GM12878 (cell line): Measurements from ENCODE around the gene P3H2. TPM values are rescaled to one million over a fixed set of nuclear protein-coding genes. Genes with fewer than 3 reads are reported as not detected.

Experiments used
- ATAC-seq: fragments of 200-7000 bp; cut with Tn5 transposase; 3 replicates; pipeline ENCODE4 v1.9.1; 2020; ENCODE audit warnings: mild to moderate bottlenecking, moderate library complexity
- BruUV-seq: library from RNA; stranded (reverse); fragments of 400-500 nt; replicated peaks from 2 replicates; lab custom pipeline; 2021; lab: Mats Ljungman, UMichigan
- CTCF ChIA-PET: fragments of 300-600 bp; sonication (Branson Sonifier 250); formaldehyde crosslinking; extraction: SDS; loops from one replicate; lab custom pipeline; 2021; ENCODE audit warnings: inconsistent platforms; lab: Yijun Ruan, JAX
- POLR2A ChIA-PET: fragments of 350-600 bp; formaldehyde crosslinking; extraction: SDS; loops from one replicate; lab custom pipeline; 2021; ENCODE audit warnings: inconsistent platforms; lab: Charles Lee
- RAD21 ChIA-PET: fragments of 300-600 bp; sonication (Branson Sonifier 250); formaldehyde crosslinking; loops from one replicate; lab custom pipeline; 2023; ENCODE audit warnings: antibody characterized with exemption; ENCODE audit not compliant: unreplicated experiment; lab: Charles Lee
- SMC1A ChIA-PET: fragments of 300-600 bp; sonication (Branson Sonifier 250); formaldehyde crosslinking; loops from one replicate; lab custom pipeline; 2023; ENCODE audit not compliant: unreplicated experiment, uncharacterized antibody; lab: Charles Lee
- DNase-seq: peaks from one replicate; pipeline ENCODE4 v3.0.0-alpha.2; 2011; ENCODE audit warnings: low read depth, low spot score
- FAIRE-seq: peaks from 3 replicates; lab custom pipeline; 2011; peaks lifted over from hg19 to GRCh38; lab: Jason Lieb, UNC
- H2AFZ ChIP-seq: 2 replicates; pipeline ENCODE4 v1.6.0; 2011; ENCODE audit warnings: low read depth, low read length, control low read depth; ENCODE audit not compliant: control insufficient read depth
- H3K27ac ChIP-seq: 2 replicates; pipeline ENCODE4 v1.5.1; 2011; ENCODE audit warnings: control low read depth; ENCODE audit not compliant: control insufficient read depth, insufficient read depth
- H3K27me3 ChIP-seq, 2 experiments: replicated peaks in 1 of 2; 2 replicates each; pipeline versions ENCODE4 v1.6.0 to v1.6.1; 2011; ENCODE audit warnings: low read length in 1 of 2; ENCODE audit not compliant: control insufficient read depth in 2 of 2, insufficient read depth in 2 of 2
- H3K36me3 ChIP-seq, 2 experiments: 2 replicates each; pipeline ENCODE4 v1.5.1; 2011; ENCODE audit warnings: low read length in 1 of 2; ENCODE audit not compliant: control insufficient read depth in 2 of 2, insufficient read depth in 2 of 2
- H3K4me1 ChIP-seq: 2 replicates; pipeline ENCODE4 v1.6.1; 2011; ENCODE audit warnings: mild to moderate bottlenecking, low read length, moderate library complexity, mixed read lengths; ENCODE audit not compliant: control insufficient read depth, insufficient read depth
- H3K4me2 ChIP-seq: 2 replicates; pipeline ENCODE4 v1.6.0; 2011; ENCODE audit warnings: control low read depth; ENCODE audit not compliant: control insufficient read depth, insufficient read depth
- H3K4me3 ChIP-seq: fragments of 200-600 bp; sonication (generic); 2 replicates; pipeline ENCODE4 v1.5.1; 2016
- H3K79me2 ChIP-seq: 2 replicates; pipeline ENCODE4 v1.6.0; 2011; ENCODE audit warnings: low read length; ENCODE audit not compliant: control insufficient read depth, insufficient read depth
- H3K9ac ChIP-seq: 2 replicates; pipeline ENCODE4 v1.8.0; 2011; ENCODE audit warnings: low read length, control low read depth, mixed read lengths; ENCODE audit not compliant: control insufficient read depth, insufficient read depth
- H3K9me3 ChIP-seq: replicated peaks from 3 replicates; pipeline ENCODE4 v1.5.1; 2011; ENCODE audit warnings: mild to moderate bottlenecking, low read length; ENCODE audit not compliant: control insufficient read depth, insufficient read depth
- H4K20me1 ChIP-seq: 2 replicates; pipeline ENCODE4 v1.6.0; 2011; ENCODE audit not compliant: control insufficient read depth, insufficient read depth
- NFYB ChIP-seq: IDR thresholded peaks from 2 replicates; pipeline ENCODE4 v1.6.1; 2011; ENCODE audit warnings: low read depth, mild to moderate bottlenecking, low read length, improper control_type of control experiment, moderate library complexity; ENCODE audit not compliant: insufficient read depth
- NRF1 ChIP-seq: conservative IDR thresholded peaks from 2 replicates; pipeline ENCODE4 v1.6.1; 2011; ENCODE audit warnings: mild to moderate bottlenecking, low read depth, low read length, improper control_type of control experiment
- PML ChIP-seq: IDR thresholded peaks from 2 replicates; pipeline ENCODE4 v1.6.1; 2012; ENCODE audit warnings: low read length, inconsistent platforms
- POLR2A ChIP-seq: IDR thresholded peaks from 2 replicates; pipeline ENCODE4 v1.6.1; 2011; ENCODE audit warnings: low read depth, mild to moderate bottlenecking, low read length
- POLR2AphosphoS2 ChIP-seq: IDR thresholded peaks from 2 replicates; pipeline ENCODE4 v1.6.1; 2011; ENCODE audit warnings: low read depth, mild to moderate bottlenecking, low read length, improper control_type of control experiment, moderate library complexity
- RUNX3 ChIP-seq: IDR thresholded peaks from 2 replicates; pipeline ENCODE4 v1.6.1; 2012; ENCODE audit warnings: low read length, inconsistent platforms
- SREBF1 ChIP-seq: IDR thresholded peaks from 2 replicates; pipeline ENCODE4 v1.6.1; 2012; ENCODE audit warnings: mild to moderate bottlenecking, low read length
- WRNIP1 ChIP-seq: IDR thresholded peaks from 2 replicates; pipeline ENCODE4 v1.6.1; 2011; ENCODE audit warnings: low read depth, low read length, improper control_type of control experiment, borderline replicate concordance
- WGBS: methylation state at CpG from one replicate; pipeline ENCODE4 v1.1.6; 2016; ENCODE audit warnings: low lambda C conversion rate; ENCODE audit not compliant: insufficient replicate concordance, insufficient coverage; ENCODE audit errors: missing lambda C conversion rate; 5-methylcytosine and 5-hydroxymethylcytosine counted together
- in situ Hi-C: fragments of 300-500 bp; cut with MboI; formaldehyde crosslinking; loops from 9 replicates; pipeline ENCODE4 v1.14.3; 2018; ENCODE audit warnings: mixed read lengths
- intact Hi-C: fragments of 100-400 bp; cut with micrococcal nuclease; formaldehyde crosslinking; loops from one replicate; pipeline ENCODE4 v1.14.2; 2022; ENCODE audit not compliant: unreplicated experiment
- polyA plus RNA-seq, 11 experiments: library from polyadenylated mRNA; depleted of rRNA in 4 of 11; unstranded in 6 of 11; stranded (reverse) in 5 of 11; fragments of >200 nt; fragmentation: Nextera tagmentation in 4 of 11; fragmentation: Illumina TruSeq in 1 of 11; extraction: Ambion mirVana in 4 of 11; extraction: Trizol in 1 of 11; gene quantifications; 1 replicate in 1 of 11; 2 replicates in 10 of 11; pipeline versions ENCODE4 v1.2.1 to v1.2.3, GENCODE V29; 2011 to 2016; ENCODE audit warnings: inconsistent platforms in 2 of 11, missing spikeins in 2 of 11, low read depth in 1 of 11
- total RNA-seq, 4 experiments: library from RNA; depleted of rRNA in 3 of 4; stranded (reverse); fragments of >200 nt in 3 of 4; fragmentation: Illumina TruSeq in 1 of 4; extraction: Trizol in 1 of 4; gene quantifications; 2 replicates each; pipeline versions ENCODE4 v1.2.1 to v1.2.3, GENCODE V29; 2013 to 2021
- TF ChIP-seq, protein P1 (sequence below): fragments of 450-650 bp; IDR thresholded peaks from 2 replicates; pipeline ENCODE4 v1.6.1; 2018; ENCODE audit warnings: mild to moderate bottlenecking, low read depth, moderate library complexity; ENCODE audit not compliant: partially characterized antibody
- TF ChIP-seq, protein P2 (sequence below): fragments of 450-650 bp; IDR thresholded peaks from 2 replicates; pipeline ENCODE4 v1.6.1; 2017; ENCODE audit warnings: mild to moderate bottlenecking

The P3H2 gene
- total and polyA plus RNA-seq, 10 of the 15 experiments (the other 5 are each of a cell fraction or from before 2014, with no cell fraction given): 27.0 to 97.6 (median 83.2) TPM

DNA sequence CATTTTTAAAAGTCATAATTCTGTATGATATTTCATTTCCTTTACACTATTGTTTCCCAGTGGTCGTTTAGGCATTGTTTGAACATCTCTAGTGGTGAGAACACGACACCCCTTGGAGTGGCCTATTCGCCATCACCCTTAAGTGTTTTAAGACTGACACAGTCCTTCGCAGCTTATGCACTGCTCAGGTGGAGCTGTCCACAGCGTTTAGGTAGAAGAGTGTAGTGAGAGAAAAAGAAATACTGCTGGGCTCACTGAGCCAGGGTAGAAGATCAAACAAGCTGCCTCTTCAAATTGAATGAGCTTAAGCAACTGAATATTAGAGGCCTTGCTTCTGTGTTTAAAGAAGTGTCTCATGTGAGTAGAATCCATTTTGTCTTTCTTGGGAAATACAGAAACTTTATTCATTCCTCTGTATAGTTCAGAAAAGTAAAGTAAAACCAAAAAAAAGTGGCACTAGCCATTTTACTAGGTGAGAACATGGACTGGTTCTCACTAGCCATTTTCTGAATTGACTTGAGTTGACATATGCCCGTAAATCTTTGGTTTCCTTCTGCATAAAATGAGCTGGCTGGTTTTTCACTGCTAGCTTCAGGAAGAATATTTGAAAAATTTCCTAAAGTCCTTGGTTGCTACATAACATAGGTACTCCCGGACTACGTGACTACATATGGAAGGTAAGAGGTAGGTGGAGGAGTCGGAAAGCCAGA lies 155.9 kb downstream of the P3H2 start (continued):
- TF ChIP-seq, protein P1, sequence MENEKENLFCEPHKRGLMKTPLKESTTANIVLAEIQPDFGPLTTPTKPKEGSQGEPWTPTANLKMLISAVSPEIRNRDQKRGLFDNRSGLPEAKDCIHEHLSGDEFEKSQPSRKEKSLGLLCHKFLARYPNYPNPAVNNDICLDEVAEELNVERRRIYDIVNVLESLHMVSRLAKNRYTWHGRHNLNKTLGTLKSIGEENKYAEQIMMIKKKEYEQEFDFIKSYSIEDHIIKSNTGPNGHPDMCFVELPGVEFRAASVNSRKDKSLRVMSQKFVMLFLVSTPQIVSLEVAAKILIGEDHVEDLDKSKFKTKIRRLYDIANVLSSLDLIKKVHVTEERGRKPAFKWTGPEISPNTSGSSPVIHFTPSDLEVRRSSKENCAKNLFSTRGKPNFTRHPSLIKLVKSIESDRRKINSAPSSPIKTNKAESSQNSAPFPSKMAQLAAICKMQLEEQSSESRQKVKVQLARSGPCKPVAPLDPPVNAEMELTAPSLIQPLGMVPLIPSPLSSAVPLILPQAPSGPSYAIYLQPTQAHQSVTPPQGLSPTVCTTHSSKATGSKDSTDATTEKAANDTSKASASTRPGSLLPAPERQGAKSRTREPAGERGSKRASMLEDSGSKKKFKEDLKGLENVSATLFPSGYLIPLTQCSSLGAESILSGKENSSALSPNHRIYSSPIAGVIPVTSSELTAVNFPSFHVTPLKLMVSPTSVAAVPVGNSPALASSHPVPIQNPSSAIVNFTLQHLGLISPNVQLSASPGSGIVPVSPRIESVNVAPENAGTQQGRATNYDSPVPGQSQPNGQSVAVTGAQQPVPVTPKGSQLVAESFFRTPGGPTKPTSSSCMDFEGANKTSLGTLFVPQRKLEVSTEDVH: no peak
- TF ChIP-seq, all 136 proteins: peak for 0

DNA sequence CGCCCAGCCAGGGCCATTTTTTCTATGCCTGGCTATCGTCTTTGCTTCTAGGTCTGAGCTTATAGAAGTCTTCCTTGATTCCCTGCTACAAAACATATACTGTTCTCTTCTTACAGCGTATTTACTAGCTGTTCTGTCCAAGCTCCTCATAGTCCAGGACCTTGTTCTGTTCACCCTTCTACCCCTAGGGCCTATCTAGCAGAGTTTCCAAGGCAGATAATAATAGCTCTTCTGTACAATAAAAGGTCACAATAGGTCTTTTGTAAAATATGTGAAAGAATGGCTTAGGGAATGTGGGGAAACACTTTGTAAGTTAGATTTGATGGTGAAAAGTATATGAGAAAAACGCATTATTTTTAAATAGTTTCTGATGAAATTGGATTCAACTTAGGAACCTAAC lies 158.2 kb downstream of the P3H2 start:
- DNase-seq (no peak), FAIRE-seq (no peak), ATAC-seq (no peak)
- BruUV-seq: no TSS peak
- RAD21 ChIA-PET: interaction anchor here (0.7 to 6.6 kb wide), 11 partner anchors 10 to 1100 kb away, joined by 3 to 34 read pairs (median 4); no protein-coding TSS in a partner anchor
- H3K4me2 ChIP-seq: no peak overlapping the region
- H3K27me3 ChIP-seq: no peaks in the 10 kb centered on the region
- H3K4me1 ChIP-seq: no peaks in the 10 kb centered on the region
- H3K79me2 ChIP-seq: no peaks in the 10 kb centered on the region
- SMC1A ChIA-PET: interaction anchor here (0.9 to 5.7 kb wide), 13 partner anchors 10 to 735 kb away, joined by 3 to 57 read pairs (median 10); no protein-coding TSS in a partner anchor
- no peaks in the 10 kb centered on the region for H3K36me3 ChIP-seq
- H3K4me3 ChIP-seq: no peak overlapping the region
- POLR2A ChIA-PET: no interaction called here
- no peak for TF ChIP-seq POLR2A
- no peak for TF ChIP-seq POLR2AphosphoS2
- no peak for TF ChIP-seq RUNX3
- no peak for TF ChIP-seq NRF1
- TF ChIP-seq NFYB: no peak
- TF ChIP-seq SREBF1: no peak
- TF ChIP-seq, protein P2, sequence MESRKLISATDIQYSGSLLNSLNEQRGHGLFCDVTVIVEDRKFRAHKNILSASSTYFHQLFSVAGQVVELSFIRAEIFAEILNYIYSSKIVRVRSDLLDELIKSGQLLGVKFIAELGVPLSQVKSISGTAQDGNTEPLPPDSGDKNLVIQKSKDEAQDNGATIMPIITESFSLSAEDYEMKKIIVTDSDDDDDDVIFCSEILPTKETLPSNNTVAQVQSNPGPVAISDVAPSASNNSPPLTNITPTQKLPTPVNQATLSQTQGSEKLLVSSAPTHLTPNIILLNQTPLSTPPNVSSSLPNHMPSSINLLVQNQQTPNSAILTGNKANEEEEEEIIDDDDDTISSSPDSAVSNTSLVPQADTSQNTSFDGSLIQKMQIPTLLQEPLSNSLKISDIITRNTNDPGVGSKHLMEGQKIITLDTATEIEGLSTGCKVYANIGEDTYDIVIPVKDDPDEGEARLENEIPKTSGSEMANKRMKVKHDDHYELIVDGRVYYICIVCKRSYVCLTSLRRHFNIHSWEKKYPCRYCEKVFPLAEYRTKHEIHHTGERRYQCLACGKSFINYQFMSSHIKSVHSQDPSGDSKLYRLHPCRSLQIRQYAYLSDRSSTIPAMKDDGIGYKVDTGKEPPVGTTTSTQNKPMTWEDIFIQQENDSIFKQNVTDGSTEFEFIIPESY: no peak
- TF ChIP-seq WRNIP1: no peak
- no peak for TF ChIP-seq PML
- no peaks in the 10 kb centered on the region for H3K9me3 ChIP-seq
- H4K20me1 ChIP-seq: no peaks in the 10 kb centered on the region
- CTCF ChIA-PET: interaction anchor here (0.7 to 7.0 kb wide), 36 partner anchors 10 to 735 kb away, joined by 3 to 89 read pairs (median 5); partner anchors contain the start of gene CLDN1
- 88% methylated on average over 4 of the region's 4 CpGs for WGBS
- intact Hi-C loops (no loop called here), in situ Hi-C loops (loop anchor here (5.0 to 10.0 kb wide), 5 partner anchors 235 to 735 kb away; partner anchors contain the start of genes CLDN1 and CLDN16)
- no peak overlapping the region for H3K9ac ChIP-seq
- H3K27ac ChIP-seq: no peak overlapping the region
- H2AFZ ChIP-seq: no peak overlapping the region
